IMR-90 (cell line): ENCODE results near the gene PEF1. TPM values are rescaled to one million over a fixed set of nuclear protein-coding genes. Genes with fewer than 3 reads are reported as not detected.

ENCODE experiments used
- ATAC-seq: fragments of 200-7000 bp; cut with Tn5 transposase; 2 replicates; pipeline ENCODE4 v1.9.1; 2020; ENCODE audit warnings: low read depth, mild to moderate bottlenecking, moderate library complexity
- BruUV-seq: library from RNA; stranded (reverse); fragments of 400-500 nt; replicated peaks from 2 replicates; lab custom pipeline; 2021; lab: Mats Ljungman, UMichigan
- CTCF ChIA-PET: fragments of 300-600 bp; formaldehyde crosslinking; extraction: SDS; loops from one replicate; lab custom pipeline; 2021; ENCODE audit warnings: antibody characterized with exemption; lab: Yijun Ruan, JAX
- POLR2A ChIA-PET: fragments of 300-600 bp; sonication (Branson Sonifier 250); formaldehyde crosslinking; loops from one replicate; lab custom pipeline; 2022; ENCODE audit warnings: antibody characterized with exemption; ENCODE audit not compliant: unreplicated experiment; lab: Charles Lee
- DNase-seq: peaks from one replicate; pipeline ENCODE4 v3.0.0; 2013
- H2AFZ ChIP-seq: replicated peaks from 2 replicates; pipeline ENCODE3; 2013; ENCODE audit warnings: low read length, mild to moderate bottlenecking; ENCODE audit not compliant: poor library complexity
- H2AK5ac ChIP-seq: 2 replicates; pipeline ENCODE4 v1.6.1; 2013; ENCODE audit warnings: low read depth, low read length, inconsistent platforms
- H2AK9ac ChIP-seq: replicated peaks from 2 replicates; pipeline ENCODE3; 2013; ENCODE audit warnings: mild to moderate bottlenecking, low read depth, low read length, moderate library complexity; ENCODE audit not compliant: poor library complexity
- H2BK120ac ChIP-seq: 2 replicates; pipeline ENCODE4 v1.6.1; 2013; ENCODE audit warnings: low read depth, low read length, inconsistent platforms
- H2BK15ac ChIP-seq: 3 replicates; pipeline ENCODE4 v1.6.1; 2013; ENCODE audit warnings: low read depth, low read length, inconsistent platforms
- H2BK20ac ChIP-seq: 2 replicates; pipeline ENCODE4 v1.6.1; 2013; ENCODE audit warnings: low read depth, mild to moderate bottlenecking, inconsistent platforms, low read length, moderate library complexity
- H2BK5ac ChIP-seq: 2 replicates; pipeline ENCODE4 v1.6.1; 2013; ENCODE audit warnings: mild to moderate bottlenecking, low read depth, low read length, inconsistent platforms; ENCODE audit not compliant: poor library complexity, severe bottlenecking
- H3K14ac ChIP-seq: replicated peaks from 2 replicates; pipeline ENCODE4 v1.6.1; 2013; ENCODE audit warnings: low read depth, low read length, inconsistent platforms
- H3K18ac ChIP-seq: 2 replicates; pipeline ENCODE4 v1.6.1; 2013; ENCODE audit warnings: low read depth, low read length, control low read depth
- H3K23ac ChIP-seq: 2 replicates; pipeline ENCODE4 v1.6.1; 2013; ENCODE audit warnings: low read depth, low read length, inconsistent platforms
- H3K27ac ChIP-seq: 2 replicates; pipeline ENCODE4 v1.5.1; 2013; ENCODE audit warnings: mild to moderate bottlenecking, control low read depth, low read length; ENCODE audit not compliant: insufficient read depth
- H3K27me3 ChIP-seq: 2 replicates; pipeline ENCODE4 v1.6.1; 2013; ENCODE audit warnings: low read length; ENCODE audit not compliant: control insufficient read depth, insufficient read depth
- H3K36me3 ChIP-seq: 2 replicates; pipeline ENCODE4 v1.6.1; 2013; ENCODE audit warnings: low read length, mixed read lengths; ENCODE audit not compliant: control insufficient read depth, insufficient read depth
- H3K4ac ChIP-seq: 2 replicates; pipeline ENCODE4 v1.6.1; 2013; ENCODE audit warnings: low read depth, low read length, inconsistent platforms
- H3K4me1 ChIP-seq: 2 replicates; pipeline ENCODE4 v1.6.1; 2013; ENCODE audit warnings: low read length, mixed read lengths; ENCODE audit not compliant: control insufficient read depth, insufficient read depth
- H3K4me2 ChIP-seq: 2 replicates; pipeline ENCODE4 v1.6.1; 2013; ENCODE audit warnings: low read depth, mild to moderate bottlenecking, control low read depth, low read length, moderate library complexity
- H3K4me3 ChIP-seq: 2 replicates; pipeline ENCODE4 v1.5.1; 2013; ENCODE audit warnings: low read depth, mild to moderate bottlenecking, control low read depth, low read length, moderate library complexity; ENCODE audit not compliant: insufficient read depth
- H3K56ac ChIP-seq: 2 replicates; pipeline ENCODE4 v1.6.1; 2013; ENCODE audit warnings: low read length, inconsistent platforms; ENCODE audit not compliant: insufficient read depth; ENCODE audit errors: extremely low read depth
- H3K79me1 ChIP-seq, 2 experiments: 2 replicates each; pipeline ENCODE4 v1.6.1; 2013; ENCODE audit warnings: low read length in 2 of 2, inconsistent platforms in 1 of 2, low read depth in 1 of 2
- H3K9ac ChIP-seq: 2 replicates; pipeline ENCODE4 v1.6.1; 2013; ENCODE audit warnings: low read depth, low read length, control low read depth
- H3K9me1 ChIP-seq: 2 replicates; pipeline ENCODE4 v1.6.1; 2013; ENCODE audit warnings: low read length, inconsistent platforms; ENCODE audit not compliant: insufficient read depth
- H3K9me3 ChIP-seq: 2 replicates; pipeline ENCODE4 v1.6.1; 2013; ENCODE audit warnings: low read length; ENCODE audit not compliant: control insufficient read depth, insufficient read depth
- H4K20me1 ChIP-seq: 2 replicates; pipeline ENCODE4 v1.6.1; 2013; ENCODE audit warnings: low read length, inconsistent platforms; ENCODE audit not compliant: insufficient read depth
- H4K5ac ChIP-seq: 2 replicates; pipeline ENCODE4 v1.6.1; 2013; ENCODE audit warnings: mild to moderate bottlenecking, low read depth, low read length, control low read depth
- H4K8ac ChIP-seq, 2 experiments: 2 replicates each; pipeline ENCODE4 v1.6.1; 2013; ENCODE audit warnings: low read depth in 2 of 2, low read length in 2 of 2, control low read depth in 1 of 2, inconsistent platforms in 1 of 2
- H4K91ac ChIP-seq: 2 replicates; pipeline ENCODE4 v1.6.1; 2013; ENCODE audit warnings: low read depth, low read length, inconsistent platforms; ENCODE audit not compliant: insufficient read depth
- CEBPB ChIP-seq: IDR thresholded peaks from 2 replicates; pipeline ENCODE4 v1.6.1; 2012; ENCODE audit warnings: low read depth, low read length, improper control_type of control experiment
- ELK1 ChIP-seq: fragments of 150-350 bp; IDR thresholded peaks from 2 replicates; pipeline ENCODE4 v1.6.1; 2016; ENCODE audit warnings: low read depth, mild to moderate bottlenecking, low read length, moderate library complexity, borderline replicate concordance
- RFX5 ChIP-seq: IDR thresholded peaks from 2 replicates; pipeline ENCODE4 v1.8.0; 2012; ENCODE audit warnings: low read depth, mild to moderate bottlenecking, low read length, moderate library complexity
- WGBS, 2 experiments: methylation state at CpG; one replicate each; pipeline versions ENCODE4 v1.1.5 to v1.1.7; 2013; ENCODE audit warnings: missing lambda C conversion rate in 2 of 2; ENCODE audit not compliant: insufficient read length in 1 of 2; ENCODE audit errors: extremely low coverage in 2 of 2; 5-methylcytosine and 5-hydroxymethylcytosine counted together
- dilution Hi-C: fragments of 300-500 bp; cut with HindIII; formaldehyde crosslinking; loops from one replicate; pipeline ENCODE4 v1.14.3; 2018; ENCODE audit warnings: low sequenced_read_pairs; ENCODE audit not compliant: unreplicated experiment
- in situ Hi-C: fragments of 300-500 bp; cut with MboI; formaldehyde crosslinking; loops from 3 replicates; pipeline ENCODE4 v1.14.3; 2019; ENCODE audit warnings: low sequenced_read_pairs, inconsistent platforms, mixed read lengths
- intact Hi-C: fragments of 100-400 bp; cut with micrococcal nuclease; formaldehyde crosslinking; loops from 2 replicates; pipeline ENCODE4 v1.10.0; 2022
- polyA plus RNA-seq, 3 experiments: library from polyadenylated mRNA; depleted of rRNA; stranded (reverse); fragments of >200 nt; gene quantifications; 2 replicates each; pipeline ENCODE4 v1.2.3, GENCODE V29; 2012; ENCODE audit warnings: low replicate concordance in 1 of 3
- total RNA-seq: library from RNA; depleted of rRNA; stranded (reverse); fragments of >200 nt; gene quantifications from 2 replicates; pipeline ENCODE4 v1.2.3, GENCODE V29; 2012
- TF ChIP-seq, protein P1 (sequence below): fragments of 150-350 bp; IDR thresholded peaks from 2 replicates; pipeline ENCODE4 v1.6.1; 2017; ENCODE audit warnings: mild to moderate bottlenecking, antibody characterized with exemption, low read length, low read depth

The PEF1 gene
- total and polyA plus RNA-seq, 2 of the 4 experiments (the other 2 are of a cell fraction) = 84.2 to 104 TPM

DNA sequence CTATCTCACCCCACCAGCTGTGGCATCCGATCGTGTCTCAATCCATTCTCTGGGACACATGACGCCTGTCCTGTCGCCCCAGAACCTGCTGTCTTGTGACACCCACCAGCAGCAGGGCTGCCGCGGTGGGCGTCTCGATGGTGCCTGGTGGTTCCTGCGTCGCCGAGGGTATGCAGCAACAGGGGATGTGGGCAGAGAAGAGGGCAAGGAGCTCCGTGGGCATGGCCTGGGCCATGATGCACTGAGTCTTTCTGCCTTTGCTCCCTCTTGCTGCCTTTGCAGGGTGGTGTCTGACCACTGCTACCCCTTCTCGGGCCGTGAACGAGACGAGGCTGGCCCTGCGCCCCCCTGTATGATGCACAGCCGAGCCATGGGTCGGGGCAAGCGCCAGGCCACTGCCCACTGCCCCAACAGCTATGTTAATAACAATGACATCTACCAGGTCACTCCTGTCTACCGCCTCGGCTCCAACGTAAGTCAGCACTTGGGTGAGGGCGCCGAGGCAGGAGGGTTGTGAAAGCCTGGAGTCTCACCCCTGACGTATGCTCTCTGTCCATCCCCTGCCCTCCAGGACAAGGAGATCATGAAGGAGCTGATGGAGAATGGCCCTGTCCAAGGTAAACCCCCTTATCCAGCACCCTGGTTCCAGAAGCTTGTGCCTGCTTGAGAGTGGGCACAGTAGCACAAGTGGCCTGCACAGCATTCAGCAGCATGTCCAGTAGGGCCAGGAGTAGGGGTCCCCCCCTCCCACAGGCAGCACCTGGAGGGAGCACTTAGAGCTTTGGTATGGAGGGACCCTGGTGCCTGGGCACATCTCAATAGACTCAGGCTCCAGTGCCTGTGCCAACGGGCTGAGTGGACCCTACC lies 59.6 kb downstream of the PEF1 start:
- Histone ChIP-seq H2BK120ac (no peak overlapping the region), H4K91ac (no peak overlapping the region), H2BK15ac (no peak overlapping the region), H3K27me3 (peaks cover 7% of the 10 kb centered on the region), H3K4me2 (no peak overlapping the region), H3K4ac (no peak overlapping the region), H4K20me1 (no peaks in the 10 kb centered on the region; the same call in 1 of the 2 replicates), H3K9me3 (no peaks in the 10 kb centered on the region), H3K79me1 (no peaks in the 10 kb centered on the region), H4K8ac (no peak overlapping the region), H3K18ac (no peak overlapping the region), H2BK20ac (no peak overlapping the region), H3K4me1 (peaks cover 12% of the 10 kb centered on the region; the same call in 1 of the 2 replicates), H2AK5ac (no peak overlapping the region), H2AK9ac (no peak overlapping the region), H3K14ac (no peak overlapping the region), H2AFZ (no peak overlapping the region), H3K36me3 (no peaks in the 10 kb centered on the region), H3K9me1 (peaks cover 6% of the 10 kb centered on the region; the same call in 1 of the 2 replicates), H3K56ac (no peak overlapping the region), H3K23ac (no peak overlapping the region), H3K4me3 (no peak overlapping the region), H3K27ac (no peak overlapping the region), H3K9ac (no peak overlapping the region), H4K5ac (no peak overlapping the region), H2BK5ac (no peak overlapping the region)
- POLR2A ChIA-PET = no interaction called here
- dilution Hi-C loops = no loop called here
- WGBS, 2 experiments = 94% methylated on average over 16 of the region's 27 CpGs; no CpG with 5 or more reads in 1 of the 2 experiments
- DNase-seq (no peak), ATAC-seq (no peak)
- in situ Hi-C loops = no loop called here
- intact Hi-C loops = no loop called here
- TF ChIP-seq, protein P1, sequence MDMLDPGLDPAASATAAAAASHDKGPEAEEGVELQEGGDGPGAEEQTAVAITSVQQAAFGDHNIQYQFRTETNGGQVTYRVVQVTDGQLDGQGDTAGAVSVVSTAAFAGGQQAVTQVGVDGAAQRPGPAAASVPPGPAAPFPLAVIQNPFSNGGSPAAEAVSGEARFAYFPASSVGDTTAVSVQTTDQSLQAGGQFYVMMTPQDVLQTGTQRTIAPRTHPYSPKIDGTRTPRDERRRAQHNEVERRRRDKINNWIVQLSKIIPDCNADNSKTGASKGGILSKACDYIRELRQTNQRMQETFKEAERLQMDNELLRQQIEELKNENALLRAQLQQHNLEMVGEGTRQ = no peak
- TF ChIP-seq ELK1 (no peak), CEBPB (no peak), RFX5 (no peak)
- CTCF ChIA-PET = no interaction called here
- BruUV-seq = no TSS peak
